SH-SY5Y (cell line): ENCODE data around the gene SQOR.

Source experiments
- GATA2 ChIP-seq: IDR thresholded peaks from 2 replicates; pipeline ENCODE4 v1.6.1; 2011; ENCODE audit warnings: mild to moderate bottlenecking, low read depth, low read length
- GATA3 ChIP-seq: IDR thresholded peaks from 2 replicates; pipeline ENCODE4 v1.6.1; 2011; ENCODE audit warnings: low read depth, mild to moderate bottlenecking, low read length, moderate library complexity

Gene SQOR

DNA sequence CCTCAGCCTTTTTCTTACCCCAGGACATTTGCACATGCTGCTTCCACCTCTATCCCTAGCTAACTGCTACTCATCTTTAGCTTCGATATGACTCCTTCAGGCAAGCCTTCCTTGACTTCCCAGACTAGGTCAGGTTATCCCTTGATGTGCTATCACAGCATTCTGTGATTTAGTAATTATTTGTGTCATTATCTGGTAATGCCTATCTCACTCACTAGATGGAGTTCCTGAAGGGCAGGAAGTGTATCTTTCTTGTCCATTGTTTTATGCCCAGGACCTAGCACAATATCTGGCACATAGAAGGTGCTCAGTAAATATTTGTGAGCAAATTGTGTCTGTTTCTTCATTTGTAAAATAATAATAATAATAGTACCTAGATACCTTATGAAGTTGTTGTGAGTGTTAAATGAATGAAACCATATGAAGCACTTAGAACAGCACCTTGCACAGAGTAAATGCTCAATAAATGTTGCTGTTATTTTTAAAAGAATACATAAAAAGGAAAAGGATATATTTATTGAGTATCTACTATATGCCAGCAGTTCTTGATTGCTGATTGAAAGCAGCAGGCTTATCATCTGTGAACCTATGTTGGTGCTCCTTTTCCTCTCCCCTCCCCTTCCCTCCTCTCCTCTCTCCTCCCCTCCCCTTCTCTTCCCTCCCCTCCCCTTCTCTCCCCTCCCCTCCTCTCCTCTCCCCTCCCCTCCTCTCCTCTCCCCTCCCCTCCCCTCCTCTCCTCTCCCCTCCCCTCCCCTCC lies 31.5 kb downstream of the SQOR start:
- TF ChIP-seq GATA3 = no peak
- no peak for TF ChIP-seq GATA2

DNA sequence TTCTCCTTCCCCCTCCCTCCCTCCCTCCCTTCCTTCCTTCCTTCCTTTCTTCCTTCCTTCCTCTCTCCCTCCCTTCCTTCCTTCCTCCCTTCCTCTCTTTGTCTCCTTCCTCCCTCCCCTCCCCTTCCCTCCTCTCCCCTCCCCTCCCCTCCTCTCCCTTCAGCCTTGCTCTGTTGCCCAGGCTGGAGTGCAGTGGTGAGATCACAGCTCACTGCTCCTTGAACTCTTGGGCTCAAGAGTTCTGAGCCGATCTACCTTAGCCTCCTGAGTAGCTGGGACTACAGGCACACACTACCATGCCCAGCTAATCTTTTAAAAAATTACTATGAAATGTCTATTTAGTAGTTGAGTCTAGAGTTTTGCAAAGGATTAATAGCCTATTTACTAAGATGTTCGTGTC lies 32.2 kb downstream of the SQOR start:
- TF ChIP-seq GATA2 = no peak
- TF ChIP-seq GATA3 = no peak

DNA sequence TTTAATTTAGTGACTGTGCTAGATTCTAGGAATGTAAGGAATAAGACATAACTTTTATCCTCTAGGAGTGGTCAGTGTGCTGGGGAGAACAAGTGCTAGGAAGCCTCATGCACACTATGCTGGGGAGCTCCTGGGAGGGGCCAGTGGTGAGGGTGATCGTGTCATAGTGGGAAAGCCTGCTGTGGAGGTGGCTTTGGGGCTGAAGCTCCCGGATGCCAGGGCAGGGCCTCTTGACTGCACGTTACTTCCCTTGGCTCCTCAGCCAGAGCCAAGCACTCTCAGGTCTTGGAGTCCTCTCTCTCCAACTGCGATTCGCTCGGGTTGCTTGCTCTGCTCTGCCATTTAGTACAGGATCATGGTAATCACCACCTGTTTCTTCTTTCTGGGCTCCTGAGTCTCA lies 33.6 kb downstream of the SQOR start:
- no peak for TF ChIP-seq GATA3
- no peak for TF ChIP-seq GATA2

DNA sequence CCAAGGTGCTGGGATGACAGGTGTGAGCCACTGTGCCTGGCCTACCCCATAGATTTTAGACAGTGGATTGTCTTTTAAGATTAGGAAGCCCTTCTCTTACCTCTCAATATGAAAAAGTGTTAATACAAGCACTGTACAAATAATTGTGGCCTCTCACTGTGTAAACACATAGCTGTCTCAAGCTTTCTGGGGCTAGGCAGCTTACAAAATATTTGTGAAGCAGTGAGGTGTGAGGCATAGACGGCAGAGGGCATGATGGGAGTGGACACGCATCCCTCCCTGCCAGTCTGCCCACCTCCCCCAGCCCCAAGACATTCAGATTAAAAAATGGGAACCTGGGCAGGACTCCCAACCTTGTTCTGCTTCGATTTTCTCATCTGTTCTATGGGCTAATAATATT lies 34.6 kb downstream of the SQOR start:
- TF ChIP-seq GATA2 (no peak), GATA3 (no peak)

DNA sequence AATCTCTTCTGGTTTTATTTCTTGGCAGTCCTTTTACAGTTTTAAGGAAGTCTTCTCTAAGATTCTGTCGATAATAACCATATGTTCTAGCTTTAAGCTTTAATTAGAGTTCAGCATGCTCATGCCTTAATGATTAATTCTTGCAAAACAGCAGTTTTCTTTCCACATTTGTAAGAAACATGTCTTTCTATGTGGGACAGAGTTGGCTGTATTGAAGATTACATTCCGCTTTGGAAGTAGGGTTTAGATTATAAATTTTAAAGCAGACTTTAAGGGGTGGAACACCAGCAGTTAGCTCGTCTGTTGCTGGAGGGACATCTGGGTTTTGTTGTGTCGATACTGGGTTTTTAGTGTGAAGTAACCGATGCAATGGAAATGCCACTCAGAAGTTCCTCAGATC lies 35.3 kb downstream of the SQOR start:
- TF ChIP-seq GATA3 (no peak), GATA2 (no peak)

DNA sequence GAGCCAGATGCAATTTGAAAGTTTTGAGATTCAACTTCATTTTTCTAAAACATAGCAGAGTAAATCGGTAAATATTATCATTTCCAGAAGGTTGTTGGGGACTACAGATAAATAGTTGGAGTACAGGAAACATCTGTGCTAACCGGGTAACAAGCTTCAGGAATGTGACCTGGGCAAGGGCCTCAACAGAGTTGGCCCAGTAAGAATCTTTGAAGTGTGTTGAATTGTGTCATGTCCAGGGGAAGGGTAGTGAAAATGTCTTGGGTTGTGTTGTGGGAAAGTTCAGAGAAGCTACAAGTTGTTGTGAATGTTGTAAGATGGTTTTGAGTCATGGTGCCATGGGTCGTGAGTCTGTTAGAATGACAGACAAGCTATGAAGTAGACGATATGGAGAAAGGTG lies 35.7 kb downstream of the SQOR start:
- TF ChIP-seq GATA2 = no peak
- no peak for TF ChIP-seq GATA3

DNA sequence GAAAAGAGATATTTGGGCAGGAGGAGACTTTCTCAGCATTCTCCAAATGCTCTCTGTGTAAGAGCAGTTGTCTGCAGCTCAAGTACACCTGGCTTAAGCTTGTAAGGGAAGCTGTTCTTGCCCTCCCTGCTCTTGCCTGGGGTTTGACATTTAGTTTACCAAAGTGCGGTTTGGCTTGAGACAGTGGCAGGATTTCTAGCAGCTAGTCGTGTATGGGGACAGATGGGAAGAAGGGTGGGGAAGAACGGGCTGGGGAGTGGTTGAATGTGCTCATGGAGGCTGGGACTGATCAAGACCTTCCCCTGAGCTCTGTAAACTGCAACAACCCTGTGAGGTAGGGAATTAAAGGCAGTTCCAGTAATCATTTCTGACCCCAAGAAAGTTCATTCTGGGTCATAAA lies 39.8 kb downstream of the SQOR start:
- no peak for TF ChIP-seq GATA3
- TF ChIP-seq GATA2 = no peak

DNA sequence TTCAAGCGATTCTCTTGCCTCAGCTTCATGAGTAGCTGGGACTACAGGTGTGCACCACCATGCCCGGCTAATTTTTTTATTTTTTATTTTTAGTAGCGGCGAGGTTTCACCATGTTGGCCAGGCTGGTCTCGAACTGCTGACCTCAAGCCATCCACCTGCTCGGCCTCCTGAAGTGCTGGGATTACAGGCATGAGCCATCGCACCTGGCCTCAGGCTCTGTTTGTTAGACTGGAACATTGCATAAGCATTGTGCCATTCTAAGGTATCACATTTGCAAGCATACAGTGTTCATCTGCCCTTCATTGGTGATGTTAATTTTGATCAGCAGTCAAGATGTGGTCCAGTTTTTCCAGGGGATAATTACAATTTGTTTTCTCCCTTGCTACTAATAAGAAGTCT lies 43.0 kb downstream of the SQOR start:
- TF ChIP-seq GATA2 (no peak), GATA3 (no peak)

DNA sequence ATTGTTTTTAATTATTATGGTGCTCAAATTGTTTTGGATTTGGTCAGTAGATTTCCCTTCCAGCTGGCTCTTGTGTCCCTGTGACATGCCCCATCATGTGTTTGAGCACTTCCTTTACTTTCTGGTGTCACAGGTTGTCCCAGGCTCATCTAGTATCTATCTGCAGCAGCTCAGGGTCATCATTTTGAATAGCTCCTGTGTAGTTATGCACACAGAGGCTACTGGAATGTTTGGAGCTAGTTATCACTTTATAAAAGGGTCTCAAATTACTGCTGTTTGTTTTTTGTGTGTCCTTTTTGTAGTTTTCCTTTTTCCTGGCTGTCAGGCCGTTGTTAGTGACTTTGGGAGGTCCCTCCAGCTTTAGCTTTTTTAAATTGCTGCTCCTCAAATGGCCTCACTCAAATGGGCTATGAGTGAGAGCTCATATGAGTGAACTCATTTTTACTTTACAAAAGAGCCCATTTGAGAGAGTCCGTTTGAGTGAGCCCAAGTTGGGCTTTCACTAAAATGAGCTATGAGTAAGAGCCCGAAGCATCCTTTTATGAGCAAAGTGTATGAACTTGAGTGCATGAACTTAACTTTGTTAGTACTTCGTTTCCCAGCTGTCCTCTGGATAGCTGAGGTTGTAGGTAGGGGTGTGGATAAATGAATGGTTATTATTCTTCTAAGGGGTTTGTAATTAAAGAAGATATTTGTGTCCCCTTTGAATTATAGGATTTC lies 43.8 kb downstream of the SQOR start:
- TF ChIP-seq GATA2 (no peak), GATA3 (no peak)

DNA sequence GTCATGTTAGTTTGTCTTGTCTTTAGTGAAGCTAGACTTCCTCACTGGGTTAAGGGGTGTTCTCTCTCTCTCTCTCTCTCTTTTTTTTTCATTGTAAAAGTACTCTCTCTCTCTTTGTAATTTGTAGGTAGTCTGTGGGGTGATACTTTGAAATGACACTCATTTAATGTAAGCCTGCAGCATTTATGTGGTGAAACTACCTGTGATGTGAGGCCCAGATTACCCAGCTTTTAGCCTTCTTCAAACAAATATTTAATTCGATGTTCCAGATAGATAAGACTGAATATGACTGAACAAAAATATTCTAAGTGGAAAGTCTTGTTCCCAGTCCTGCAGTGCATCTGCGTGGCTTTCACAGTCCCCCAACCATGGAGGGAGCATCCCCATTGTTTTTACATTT lies 49.7 kb downstream of the SQOR start:
- no peak for TF ChIP-seq GATA3
- TF ChIP-seq GATA2 = no peak

DNA sequence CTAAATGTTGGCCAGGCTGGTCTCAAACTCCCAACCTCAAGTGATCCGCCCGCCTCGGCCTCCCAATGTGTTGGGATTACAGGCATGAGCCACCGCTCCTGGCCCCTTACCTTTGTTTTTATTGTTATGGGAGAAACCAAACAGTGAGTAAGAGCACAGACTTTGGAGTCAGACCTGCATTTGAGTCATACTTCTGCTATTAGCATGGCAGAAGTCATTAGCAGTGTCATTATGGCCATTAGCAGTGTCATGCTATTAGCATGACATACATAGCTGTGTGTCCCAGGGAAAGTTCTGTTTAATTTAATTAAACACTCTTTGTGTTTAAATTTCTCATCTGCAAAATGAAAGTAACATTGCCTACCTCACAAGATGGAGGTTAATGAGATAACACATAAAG lies 54.8 kb downstream of the SQOR start:
- no peak for TF ChIP-seq GATA3

DNA sequence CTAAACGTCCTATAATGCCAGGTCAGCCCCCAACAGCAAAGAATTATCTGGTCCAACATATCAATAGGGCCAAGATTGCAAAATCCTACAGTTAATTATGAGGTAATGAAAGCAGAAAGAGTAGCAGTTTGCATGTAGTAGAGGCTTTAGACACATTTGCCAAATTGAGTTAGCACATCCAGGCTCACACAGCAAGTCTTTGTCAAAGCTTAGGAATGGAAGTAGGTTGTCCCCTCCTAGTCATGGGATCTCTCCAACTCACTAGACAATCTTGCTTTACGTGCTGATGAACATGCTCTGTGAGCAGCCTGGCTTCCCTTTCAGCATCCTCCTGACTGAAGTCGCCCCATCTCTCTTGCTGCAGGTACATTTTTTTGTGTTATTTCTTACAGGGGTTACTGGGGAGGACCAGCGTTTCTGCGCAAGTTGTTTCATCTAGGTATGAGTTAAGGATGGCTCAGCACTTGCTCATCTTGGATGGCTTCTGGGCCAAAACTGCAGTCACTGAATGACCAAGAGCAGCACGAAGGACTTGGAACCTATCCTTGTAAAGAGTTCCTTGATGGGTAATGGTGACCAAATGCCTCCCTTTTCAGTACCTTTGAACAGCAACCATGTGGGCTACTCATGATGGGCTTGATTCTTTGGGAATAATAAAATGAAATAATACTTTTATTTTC lies 55.9 kb downstream of the SQOR start:
- TF ChIP-seq GATA2 = no peak
- TF ChIP-seq GATA3 = no peak

DNA sequence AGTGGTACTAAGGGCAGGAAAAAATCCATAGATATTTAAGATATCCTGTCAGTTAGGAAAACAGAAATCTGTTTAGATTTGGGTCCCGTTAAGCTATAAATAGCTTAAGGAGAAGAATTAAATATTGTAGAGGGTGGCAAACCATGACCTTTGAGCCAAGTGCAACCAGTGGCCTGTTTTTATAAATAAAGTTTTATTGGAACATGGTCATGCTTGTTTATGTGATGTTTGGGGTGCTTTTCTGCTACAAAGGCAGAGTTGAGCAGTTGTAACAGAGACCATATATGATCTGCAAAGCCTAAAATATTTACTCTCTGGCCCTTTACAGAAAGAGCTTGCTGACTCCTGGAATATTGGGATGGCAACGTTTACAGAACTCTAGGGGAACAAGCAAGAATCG lies 66.3 kb downstream of the SQOR start:
- TF ChIP-seq GATA3 (no peak), GATA2 (no peak)

DNA sequence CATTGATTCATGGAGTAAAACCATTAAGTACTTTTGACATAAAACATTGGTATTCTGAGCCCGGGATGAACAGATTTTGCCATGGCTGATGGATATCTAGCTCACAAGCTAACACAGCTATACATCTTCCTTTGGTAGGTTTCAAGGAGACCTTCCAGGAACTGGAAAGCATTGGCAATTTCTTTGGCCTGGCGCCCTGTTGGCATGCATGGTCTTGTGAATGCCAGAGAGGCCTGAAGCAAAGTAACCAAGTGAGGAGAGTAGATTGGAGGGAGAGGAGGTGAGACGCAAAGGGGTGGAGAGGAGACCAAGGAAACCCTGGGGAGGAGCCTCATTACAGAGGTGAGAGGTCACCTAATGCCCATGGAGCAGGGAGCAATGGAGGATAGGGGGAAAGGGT lies 67.2 kb downstream of the SQOR start:
- TF ChIP-seq GATA2 (no peak), GATA3 (no peak)
